Measurements from ENCODE around the gene KCNG2.

DNA sequence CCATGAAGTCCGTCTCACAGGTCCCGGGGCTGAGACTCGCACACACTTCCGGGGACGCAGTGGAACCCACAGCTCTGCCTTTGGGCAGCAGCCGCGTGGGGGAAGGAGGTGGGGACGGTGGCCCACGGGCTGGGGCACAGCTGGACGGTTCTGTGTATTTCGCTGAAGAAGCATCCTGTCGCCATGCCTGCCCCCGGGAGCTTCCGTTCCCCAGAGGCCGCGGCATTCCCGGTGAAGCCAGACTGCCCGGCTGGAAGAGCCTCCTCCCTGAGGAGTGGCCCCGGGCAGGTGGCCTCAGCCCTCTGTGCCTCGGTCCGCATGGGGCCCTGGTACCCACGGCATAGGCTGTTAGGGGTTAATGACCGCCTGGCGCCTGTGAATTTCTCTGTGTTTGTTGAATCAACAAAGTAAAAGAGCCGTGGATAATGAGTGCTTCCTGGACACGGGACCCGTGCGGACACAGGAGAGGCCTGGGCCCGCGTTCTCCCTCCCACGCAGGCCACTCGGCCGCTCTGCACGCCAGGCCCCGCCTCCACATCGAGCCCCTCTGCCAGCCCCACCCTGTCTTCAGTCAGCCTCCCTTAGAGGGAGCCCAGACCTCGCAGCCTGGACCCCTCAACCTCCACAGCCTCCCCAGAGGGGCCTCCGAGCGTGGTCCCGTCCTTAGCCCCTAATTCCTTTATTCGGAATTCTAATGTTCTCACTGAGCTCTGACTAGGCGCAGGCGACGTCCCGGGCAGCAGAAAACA lies 51.0 kb downstream of the KCNG2 start:
- TF ChIP-seq, protein P1, sequence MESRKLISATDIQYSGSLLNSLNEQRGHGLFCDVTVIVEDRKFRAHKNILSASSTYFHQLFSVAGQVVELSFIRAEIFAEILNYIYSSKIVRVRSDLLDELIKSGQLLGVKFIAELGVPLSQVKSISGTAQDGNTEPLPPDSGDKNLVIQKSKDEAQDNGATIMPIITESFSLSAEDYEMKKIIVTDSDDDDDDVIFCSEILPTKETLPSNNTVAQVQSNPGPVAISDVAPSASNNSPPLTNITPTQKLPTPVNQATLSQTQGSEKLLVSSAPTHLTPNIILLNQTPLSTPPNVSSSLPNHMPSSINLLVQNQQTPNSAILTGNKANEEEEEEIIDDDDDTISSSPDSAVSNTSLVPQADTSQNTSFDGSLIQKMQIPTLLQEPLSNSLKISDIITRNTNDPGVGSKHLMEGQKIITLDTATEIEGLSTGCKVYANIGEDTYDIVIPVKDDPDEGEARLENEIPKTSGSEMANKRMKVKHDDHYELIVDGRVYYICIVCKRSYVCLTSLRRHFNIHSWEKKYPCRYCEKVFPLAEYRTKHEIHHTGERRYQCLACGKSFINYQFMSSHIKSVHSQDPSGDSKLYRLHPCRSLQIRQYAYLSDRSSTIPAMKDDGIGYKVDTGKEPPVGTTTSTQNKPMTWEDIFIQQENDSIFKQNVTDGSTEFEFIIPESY (IDR thresholded peaks at IDR 0.05; ENCODE audit: extremely low read depth, insufficient replicate concordance, low read length): no peak
- TF ChIP-seq EZH2phosphoT487 (IDR thresholded peaks at IDR 0.05; ENCODE audit: borderline replicate concordance) (no peak), SP1 (IDR thresholded peaks at IDR 0.05; ENCODE audit: low read depth) (no peak), POLR2A (IDR thresholded peaks at IDR 0.05; ENCODE audit: borderline replicate concordance, extremely low read depth, insufficient read depth, insufficient read length) (no peak), YY1 (IDR thresholded peaks at IDR 0.05; ENCODE audit: extremely low read depth, insufficient replicate concordance, low read depth, low read length) (no peak), CBX3 (IDR thresholded peaks at IDR 0.05; ENCODE audit: low read depth) (no peak), JUND (IDR thresholded peaks at IDR 0.05) (no peak), SIN3A (IDR thresholded peaks at IDR 0.05; ENCODE audit: low read depth) (no peak)
- TF ChIP-seq, protein P2, sequence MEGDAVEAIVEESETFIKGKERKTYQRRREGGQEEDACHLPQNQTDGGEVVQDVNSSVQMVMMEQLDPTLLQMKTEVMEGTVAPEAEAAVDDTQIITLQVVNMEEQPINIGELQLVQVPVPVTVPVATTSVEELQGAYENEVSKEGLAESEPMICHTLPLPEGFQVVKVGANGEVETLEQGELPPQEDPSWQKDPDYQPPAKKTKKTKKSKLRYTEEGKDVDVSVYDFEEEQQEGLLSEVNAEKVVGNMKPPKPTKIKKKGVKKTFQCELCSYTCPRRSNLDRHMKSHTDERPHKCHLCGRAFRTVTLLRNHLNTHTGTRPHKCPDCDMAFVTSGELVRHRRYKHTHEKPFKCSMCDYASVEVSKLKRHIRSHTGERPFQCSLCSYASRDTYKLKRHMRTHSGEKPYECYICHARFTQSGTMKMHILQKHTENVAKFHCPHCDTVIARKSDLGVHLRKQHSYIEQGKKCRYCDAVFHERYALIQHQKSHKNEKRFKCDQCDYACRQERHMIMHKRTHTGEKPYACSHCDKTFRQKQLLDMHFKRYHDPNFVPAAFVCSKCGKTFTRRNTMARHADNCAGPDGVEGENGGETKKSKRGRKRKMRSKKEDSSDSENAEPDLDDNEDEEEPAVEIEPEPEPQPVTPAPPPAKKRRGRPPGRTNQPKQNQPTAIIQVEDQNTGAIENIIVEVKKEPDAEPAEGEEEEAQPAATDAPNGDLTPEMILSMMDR (IDR thresholded peaks at IDR 0.05 in 2 of 3, conservative IDR thresholded peaks at IDR 0.05 in 1 of 3; ENCODE audit: borderline replicate concordance in 1 of 3, insufficient read depth in 1 of 3, low read depth in 2 of 3, low read length in 2 of 3): no peak
- TF ChIP-seq, protein P3, sequence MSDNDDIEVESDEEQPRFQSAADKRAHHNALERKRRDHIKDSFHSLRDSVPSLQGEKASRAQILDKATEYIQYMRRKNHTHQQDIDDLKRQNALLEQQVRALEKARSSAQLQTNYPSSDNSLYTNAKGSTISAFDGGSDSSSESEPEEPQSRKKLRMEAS (IDR thresholded peaks at IDR 0.05): no peak

Measured in HCT116 (cell line).